Measurements from ENCODE around the gene CRY1. TPM values are rescaled to one million over a fixed set of nuclear protein-coding genes. Genes with fewer than 3 reads are reported as not detected.

CRY1 gene
- polyA plus RNA-seq, 1 experiment, result 13.7 TPM

- no peak overlapping the region for H3K4me3 ChIP-seq (ENCODE audit: low read depth, low read length)
- ChIA-PET POLR2A (no interaction called here), CTCF (no interaction called here)
- no peaks in the 10 kb centered on the region for H3K9me3 ChIP-seq (ENCODE audit: control insufficient read depth, insufficient read depth, low read length)
- DNase-seq (ENCODE audit: low read depth, low spot score), result no peak
- no peaks in the 10 kb centered on the region for H3K27me3 ChIP-seq (ENCODE audit: control insufficient read depth, insufficient read depth, low read length)
- no peak for TF ChIP-seq CTCF (IDR thresholded peaks at IDR 0.05; ENCODE audit: low read depth, low read length)
- no peak overlapping the region for H3K27ac ChIP-seq (ENCODE audit: low read depth, low read length)
Measured at GRCh38 chr12:107042801-107043200, 50.5 kb downstream of the CRY1 start.

GRCh38 chr12:107035733-107036132, 57.6 kb downstream of the CRY1 start:
- Histone ChIP-seq H3K9me3 (ENCODE audit: control insufficient read depth, insufficient read depth, low read length) (no peaks in the 10 kb centered on the region), H3K27ac (ENCODE audit: low read depth, low read length) (no peak overlapping the region), H3K4me3 (ENCODE audit: low read depth, low read length) (no peak overlapping the region), H3K27me3 (ENCODE audit: control insufficient read depth, insufficient read depth, low read length) (no peaks in the 10 kb centered on the region)
- POLR2A ChIA-PET, result no interaction called here
- CTCF ChIA-PET, result no interaction called here
- DNase-seq (ENCODE audit: low read depth, low spot score), result no peak
- no peak for TF ChIP-seq CTCF (IDR thresholded peaks at IDR 0.05; ENCODE audit: low read depth, low read length)

GRCh38 chr12:107033758-107034739, 59.3 kb downstream of the CRY1 start:
- H3K27ac ChIP-seq (ENCODE audit: low read depth, low read length), result no peak overlapping the region
- CTCF ChIA-PET, result interaction anchor here (0.5 to 0.6 kb wide), 2 partner anchors 48 to 572 kb away, joined by 3 to 4 read pairs; no protein-coding TSS in a partner anchor
- no peak for DNase-seq (ENCODE audit: low read depth, low spot score)
- no peak overlapping the region for H3K4me3 ChIP-seq (ENCODE audit: low read depth, low read length)
- TF ChIP-seq CTCF (IDR thresholded peaks at IDR 0.05; ENCODE audit: low read depth, low read length), result no peak
- H3K9me3 ChIP-seq (ENCODE audit: control insufficient read depth, insufficient read depth, low read length), result no peaks in the 10 kb centered on the region
- POLR2A ChIA-PET, result no interaction called here
- no peaks in the 10 kb centered on the region for H3K27me3 ChIP-seq (ENCODE audit: control insufficient read depth, insufficient read depth, low read length)

GRCh38 chr12:107032266-107032665, 61.1 kb downstream of the CRY1 start:
- POLR2A ChIA-PET, result no interaction called here

More at GRCh38 chr12:107032266-107032665, 61.1 kb downstream of the CRY1 start:
- DNase-seq (ENCODE audit: low read depth, low spot score), result no peak
- Histone ChIP-seq H3K27me3 (ENCODE audit: control insufficient read depth, insufficient read depth, low read length) (no peaks in the 10 kb centered on the region), H3K27ac (ENCODE audit: low read depth, low read length) (no peak overlapping the region), H3K9me3 (ENCODE audit: control insufficient read depth, insufficient read depth, low read length) (no peaks in the 10 kb centered on the region), H3K4me3 (ENCODE audit: low read depth, low read length) (no peak overlapping the region)
- CTCF ChIA-PET, result no interaction called here
- TF ChIP-seq CTCF (IDR thresholded peaks at IDR 0.05; ENCODE audit: low read depth, low read length), result no peak
